ENCODE data around the gene GTPBP10. TPM values are rescaled to one million over a fixed set of nuclear protein-coding genes. Genes with fewer than 3 reads are reported as not detected.

GTPBP10 gene
- total and polyA plus RNA-seq, 2 donors (not counting 1 experiment from before 2014, with no cell fraction given) = 13.4 to 24.7 TPM

GRCh38 chr7:90402785-90403173 is 56.3 kb downstream of the GTPBP10 start:
- Histone ChIP-seq H3K79me2 (ENCODE audit: control insufficient read depth, insufficient read depth, low read length) (peaks cover 30% of the 10 kb centered on the region), H3K36me3 (ENCODE audit: control insufficient read depth, insufficient read depth, low read length) (peaks cover 1% of the 10 kb centered on the region), H3K9me3 (ENCODE audit: control insufficient read depth, insufficient read depth, low read depth, low read length) (no peaks in the 10 kb centered on the region), H3K4me3 (replicated peaks in 1 of 4; ENCODE audit: control extremely low read depth in 1 of 4, insufficient read depth in 1 of 4, low read depth in 3 of 4, low read length in 4 of 4) (peak overlapping the region; percentile 74 to 90 (median 85)), H3K27me3 (ENCODE audit: control insufficient read depth, insufficient read depth, low read length) (no peaks in the 10 kb centered on the region), H3K4me1 (ENCODE audit: control insufficient read depth, extremely low read depth, insufficient read depth, low read length) (no peaks in the 10 kb centered on the region), H3K27ac (ENCODE audit: insufficient read depth, low read length) (peak overlapping the region; percentile 98), H2AFZ (ENCODE audit: low read length) (peak overlapping the region; percentile 61), H3K4me2 (ENCODE audit: extremely low read depth, insufficient read depth, low read length) (peak overlapping the region; percentile 76), H3K9ac (ENCODE audit: insufficient read depth, low read length) (no peak overlapping the region), H4K20me1 (ENCODE audit: control insufficient read depth, extremely low read depth, insufficient read depth, low read length) (no peaks in the 10 kb centered on the region)
- TF ChIP-seq CTCF (conservative IDR thresholded peaks at IDR 0.05 in 1 of 2, IDR thresholded peaks at IDR 0.05 in 1 of 2; ENCODE audit: low read depth in 1 of 2, low read length in 2 of 2) (no peak), EZH2 (IDR thresholded peaks at IDR 0.05; ENCODE audit: low read length, missing control alignments) (no peak)
- no peak for DNase-seq (ENCODE audit: low read depth in 2 of 2)

GRCh38 chr7:90403174-90404113 is 56.9 kb downstream of the GTPBP10 start, which contains the start of gene CLDN12:
TSS of gene CLDN12 (plus strand) at chr7:90403461. CDS start at chr7:90412677, 9,216 bp downstream.
- no peaks in the 10 kb centered on the region for H4K20me1 ChIP-seq (ENCODE audit: control insufficient read depth, extremely low read depth, insufficient read depth, low read length)
- H2AFZ ChIP-seq (ENCODE audit: low read length) = peak within 1 kb of the TSS; percentile 85
- H3K36me3 ChIP-seq (ENCODE audit: control insufficient read depth, insufficient read depth, low read length) = peaks cover 1% of the 10 kb centered on the region
- H3K27me3 ChIP-seq (ENCODE audit: control insufficient read depth, insufficient read depth, low read length) = no peaks in the 10 kb centered on the region
- peak within 1 kb of the TSS; percentile 90 for H3K9ac ChIP-seq (ENCODE audit: insufficient read depth, low read length)
- peaks cover 32% of the 10 kb centered on the region for H3K79me2 ChIP-seq (ENCODE audit: control insufficient read depth, insufficient read depth, low read length)
- H3K9me3 ChIP-seq (ENCODE audit: control insufficient read depth, insufficient read depth, low read depth, low read length) = no peaks in the 10 kb centered on the region
- H3K4me1 ChIP-seq (ENCODE audit: control insufficient read depth, extremely low read depth, insufficient read depth, low read length) = no peaks in the 10 kb centered on the region
- TF ChIP-seq EZH2 (IDR thresholded peaks at IDR 0.05; ENCODE audit: low read length, missing control alignments) (no peak), CTCF (conservative IDR thresholded peaks at IDR 0.05 in 1 of 2, IDR thresholded peaks at IDR 0.05 in 1 of 2; ENCODE audit: low read depth in 1 of 2, low read length in 2 of 2) (no peak)
- peak within 1 kb of the TSS; percentile 98 for H3K27ac ChIP-seq (ENCODE audit: insufficient read depth, low read length)
- peak; percentile 98 to 99 for DNase-seq (ENCODE audit: low read depth in 2 of 2)
- peak within 1 kb of the TSS; percentile 74 to 90 (median 85) for H3K4me3 ChIP-seq (replicated peaks in 1 of 4; ENCODE audit: control extremely low read depth in 1 of 4, insufficient read depth in 1 of 4, low read depth in 3 of 4, low read length in 4 of 4)
- H3K4me2 ChIP-seq (ENCODE audit: extremely low read depth, insufficient read depth, low read length) = peak within 1 kb of the TSS; percentile 76

GRCh38 chr7:90404777-90405176 is 58.3 kb downstream of the GTPBP10 start:
- peak in 1 of 2 donors; percentile 15 for DNase-seq (ENCODE audit: low read depth in 2 of 2)
- no peak overlapping the region for H2AFZ ChIP-seq (ENCODE audit: low read length)
- H3K79me2 ChIP-seq (ENCODE audit: control insufficient read depth, insufficient read depth, low read length) = peaks cover 36% of the 10 kb centered on the region
- no peak overlapping the region for H3K9ac ChIP-seq (ENCODE audit: insufficient read depth, low read length)
- TF ChIP-seq CTCF (conservative IDR thresholded peaks at IDR 0.05 in 1 of 2, IDR thresholded peaks at IDR 0.05 in 1 of 2; ENCODE audit: low read depth in 1 of 2, low read length in 2 of 2) (no peak), EZH2 (IDR thresholded peaks at IDR 0.05; ENCODE audit: low read length, missing control alignments) (no peak)
- H3K36me3 ChIP-seq (ENCODE audit: control insufficient read depth, insufficient read depth, low read length) = peaks cover 3% of the 10 kb centered on the region
- no peaks in the 10 kb centered on the region for H3K27me3 ChIP-seq (ENCODE audit: control insufficient read depth, insufficient read depth, low read length)
- peak overlapping the region; percentile 98 for H3K27ac ChIP-seq (ENCODE audit: insufficient read depth, low read length)
- no peaks in the 10 kb centered on the region for H3K4me1 ChIP-seq (ENCODE audit: control insufficient read depth, extremely low read depth, insufficient read depth, low read length)
- H4K20me1 ChIP-seq (ENCODE audit: control insufficient read depth, extremely low read depth, insufficient read depth, low read length) = no peaks in the 10 kb centered on the region
- peak overlapping the region in 3 of 4 experiments; percentile 85 to 90 (median 85) for H3K4me3 ChIP-seq (replicated peaks in 1 of 4; ENCODE audit: control extremely low read depth in 1 of 4, insufficient read depth in 1 of 4, low read depth in 3 of 4, low read length in 4 of 4)
- H3K4me2 ChIP-seq (ENCODE audit: extremely low read depth, insufficient read depth, low read length) = peak overlapping the region; percentile 53
- H3K9me3 ChIP-seq (ENCODE audit: control insufficient read depth, insufficient read depth, low read depth, low read length) = no peaks in the 10 kb centered on the region

All from fibroblast of lung (primary cell).